ENCODE results near the gene CD6.

CD6 gene

DNA sequence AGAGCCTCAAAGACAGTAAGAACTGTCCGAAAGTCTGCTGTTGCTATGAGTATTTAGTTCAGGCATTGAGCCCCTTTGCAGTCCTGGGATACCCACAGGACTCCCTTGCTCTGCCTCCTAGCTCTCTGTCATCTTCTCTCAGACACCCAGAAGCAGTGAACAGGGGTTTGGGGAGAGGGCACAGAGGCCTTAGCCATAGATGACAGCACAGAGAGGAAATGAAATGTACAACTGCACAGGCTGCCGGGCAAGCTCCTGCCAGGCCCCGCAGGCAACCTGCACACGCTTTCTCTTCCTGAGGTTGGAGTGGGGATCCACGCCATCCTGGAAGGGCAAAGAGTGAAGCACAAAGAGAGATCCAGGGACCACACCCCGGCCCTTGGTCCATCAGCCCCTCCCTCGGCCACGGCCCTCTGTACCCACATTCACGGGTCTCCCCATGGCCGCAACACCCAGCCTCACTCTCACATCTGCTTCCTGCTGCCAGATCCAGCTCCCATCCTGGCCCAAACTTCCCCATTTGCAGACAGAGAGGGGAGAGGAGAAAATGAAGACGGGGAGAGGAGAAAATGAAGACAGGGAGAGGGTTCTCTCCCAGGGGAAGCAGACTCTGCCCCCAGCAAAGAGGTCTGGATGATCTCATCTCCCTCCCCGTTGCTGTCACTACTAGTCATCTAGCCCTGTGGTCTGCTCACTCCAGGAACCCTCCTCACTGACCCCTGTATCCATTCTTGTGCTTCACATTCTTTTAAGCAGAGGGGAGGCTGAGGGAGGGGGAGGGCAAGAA is 40.7 kb downstream of the CD6 start:
- no peak for DNase-seq

DNA sequence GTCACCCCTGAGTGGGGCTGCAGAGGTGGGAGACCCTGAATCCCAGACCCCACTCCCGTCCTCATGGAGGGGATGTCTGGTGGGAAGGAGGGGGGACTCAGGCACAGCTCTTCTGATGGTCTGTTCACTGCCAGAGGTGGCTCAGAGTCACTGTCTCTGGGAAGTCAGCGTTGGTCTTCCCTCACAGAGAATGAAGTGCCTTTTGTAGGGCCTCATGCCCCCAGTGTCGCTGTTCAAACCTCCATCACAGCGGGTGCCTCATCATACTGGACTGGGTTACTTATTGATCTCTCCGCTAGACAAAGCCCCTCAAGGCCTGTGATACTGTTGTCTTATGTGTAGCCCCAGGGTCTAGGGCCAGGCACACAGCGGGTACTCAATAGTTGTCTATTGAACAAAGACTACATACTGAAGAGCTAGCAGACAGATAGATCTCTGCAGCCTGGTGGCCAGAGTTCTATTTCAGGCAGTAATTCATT is 41.3 kb downstream of the CD6 start:
- DNase-seq = no peak

DNA sequence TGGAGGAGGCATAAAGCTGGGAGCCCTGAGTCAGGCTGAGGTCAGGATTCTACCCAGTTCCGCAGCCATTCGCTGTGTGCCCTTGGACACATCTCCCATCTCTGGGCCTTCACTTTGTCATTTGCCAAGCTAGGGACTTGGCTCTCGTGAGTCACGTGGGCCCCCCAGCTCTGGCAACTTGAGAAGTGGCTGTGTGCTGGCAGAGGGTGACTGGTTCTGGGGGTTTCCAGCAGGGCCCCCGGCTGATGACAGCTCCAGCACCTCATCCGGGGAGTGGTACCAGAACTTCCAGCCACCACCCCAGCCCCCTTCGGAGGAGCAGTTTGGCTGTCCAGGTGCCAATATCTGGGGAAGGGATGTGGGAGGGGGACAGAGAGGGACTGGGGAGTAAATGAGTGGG is 46.6 kb downstream of the CD6 start:
- no peak for DNase-seq

- DNase-seq = no peak
These were observed 47.8 kb downstream of the CD6 start for GRCh38 chr11:61019037-61019831.

GRCh38 chr11:61019832-61020405 is 48.4 kb downstream of the CD6 start:
- no peak for DNase-seq

DNA sequence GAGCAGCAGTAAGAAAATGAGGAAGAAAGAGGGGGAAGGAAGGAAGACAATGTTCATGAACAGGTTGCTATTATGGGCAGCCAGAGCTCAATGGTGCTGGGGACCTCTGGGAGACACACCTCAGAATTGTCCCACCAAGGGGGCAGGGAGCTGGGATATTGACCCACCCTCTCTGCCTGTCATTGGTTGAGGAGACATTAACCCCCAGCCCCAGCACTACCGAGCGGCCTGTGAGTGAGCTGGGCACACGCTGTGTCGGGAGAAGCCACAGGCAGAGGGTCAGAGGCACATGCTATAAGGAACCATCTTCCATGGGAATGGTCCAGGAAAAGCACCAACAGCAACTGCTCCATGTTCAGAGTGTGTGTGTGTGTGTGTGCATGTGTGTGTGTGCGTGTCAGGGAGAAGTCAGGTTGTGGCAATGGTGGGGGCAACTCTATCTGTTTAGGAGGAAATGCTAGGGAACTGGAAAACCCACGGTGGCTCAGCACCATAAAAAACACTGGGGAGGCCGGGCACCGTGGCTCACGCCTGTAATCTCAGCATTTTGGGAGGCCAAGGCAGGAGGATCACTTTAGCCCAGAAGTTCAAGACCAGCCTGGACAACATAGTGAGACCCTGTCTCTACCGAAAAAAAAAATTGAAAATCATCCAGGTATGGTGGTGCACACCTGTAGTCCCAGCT is 49.2 kb downstream of the CD6 start:
- no peak for DNase-seq

DNA sequence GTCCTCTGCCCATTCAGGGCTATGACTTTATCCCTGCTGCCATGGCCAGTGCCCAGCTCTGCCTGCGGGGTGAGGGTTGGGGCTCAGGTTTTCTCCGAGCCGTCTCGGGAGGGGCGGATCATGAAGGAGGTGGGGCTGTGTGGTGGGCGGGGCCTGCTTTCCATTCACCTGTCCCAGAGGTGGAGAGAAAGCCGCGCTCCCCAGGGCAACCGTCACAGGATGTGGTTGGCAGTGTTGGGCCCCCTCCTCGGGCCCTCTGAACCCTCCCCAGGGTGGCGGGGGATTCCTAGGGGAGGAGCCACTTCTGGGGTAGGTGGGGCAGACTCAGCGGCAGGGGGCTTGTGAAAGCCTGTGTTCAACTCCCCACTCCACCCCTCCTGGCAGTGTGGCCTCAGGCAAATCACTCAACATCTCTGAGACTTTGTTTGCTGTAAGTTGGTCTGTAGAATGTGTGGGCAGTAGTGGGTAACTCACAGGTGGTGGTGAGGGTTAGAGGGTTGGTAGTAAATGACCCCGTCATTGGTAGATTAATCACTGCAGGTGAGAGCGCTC is 50.3 kb downstream of the CD6 start:
- no peak for DNase-seq

GRCh38 chr11:61022311-61023085 is 51.0 kb downstream of the CD6 start:
- no peak for DNase-seq

DNA sequence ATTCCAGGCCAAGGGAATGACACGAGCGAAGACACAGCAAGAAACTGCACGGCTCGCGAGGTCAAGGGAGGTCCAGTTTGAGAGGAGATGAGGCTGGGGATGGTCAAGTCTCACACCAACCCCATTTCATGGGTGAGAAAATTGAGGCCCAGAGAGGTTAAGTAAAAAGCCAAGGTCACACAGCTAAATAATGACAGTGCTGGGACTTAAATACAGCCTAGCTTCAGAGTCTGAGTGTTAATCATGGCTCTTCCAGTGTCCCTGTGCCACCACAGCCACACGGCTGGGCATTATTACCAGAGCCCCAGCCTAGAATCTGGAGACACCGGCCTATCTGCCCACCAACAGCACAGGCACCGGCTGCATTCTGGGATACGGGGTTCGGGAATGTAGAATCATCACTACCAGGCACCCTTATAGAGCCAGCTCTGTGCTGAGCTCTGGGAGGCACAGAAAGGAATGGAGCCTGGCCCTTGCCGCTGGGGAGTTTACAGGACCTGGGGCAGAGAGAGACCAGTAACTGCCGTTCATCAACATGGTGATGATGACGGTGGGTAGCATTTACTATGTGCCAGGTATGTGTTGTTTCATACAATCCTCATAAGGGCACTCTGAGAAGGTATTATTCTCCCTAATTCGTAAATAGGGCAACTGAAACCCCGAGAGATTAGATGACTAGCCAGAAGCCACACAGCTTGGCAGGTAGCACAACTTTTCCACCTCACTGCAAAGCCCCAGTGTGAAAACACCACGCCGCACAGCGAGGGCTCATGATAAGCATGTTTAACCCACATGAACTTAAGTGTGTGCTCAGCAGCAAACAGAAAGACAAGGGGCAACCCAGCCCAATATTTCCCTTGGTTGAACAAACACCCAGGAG is 51.8 kb downstream of the CD6 start:
- no peak for DNase-seq

DNA sequence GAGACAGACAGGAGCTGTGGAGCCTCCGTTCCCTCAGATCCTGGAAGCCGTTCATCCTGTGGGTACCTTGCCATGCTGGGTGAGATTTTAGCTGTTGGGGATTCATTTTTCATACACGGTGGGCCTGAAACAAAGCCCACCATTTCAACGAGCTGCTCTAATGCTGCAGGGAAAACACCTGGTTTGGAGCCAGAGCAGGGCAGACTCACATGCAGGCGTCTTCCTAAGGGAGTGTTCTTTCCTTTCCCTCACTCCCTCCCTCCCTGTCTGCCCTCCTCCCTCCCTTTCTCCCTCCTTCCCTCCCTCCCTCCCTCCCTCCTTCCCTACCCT is 52.5 kb downstream of the CD6 start:
- no peak for DNase-seq

- no peak for DNase-seq
These were observed 53.7 kb downstream of the CD6 start for GRCh38 chr11:61024938-61025820.

DNA sequence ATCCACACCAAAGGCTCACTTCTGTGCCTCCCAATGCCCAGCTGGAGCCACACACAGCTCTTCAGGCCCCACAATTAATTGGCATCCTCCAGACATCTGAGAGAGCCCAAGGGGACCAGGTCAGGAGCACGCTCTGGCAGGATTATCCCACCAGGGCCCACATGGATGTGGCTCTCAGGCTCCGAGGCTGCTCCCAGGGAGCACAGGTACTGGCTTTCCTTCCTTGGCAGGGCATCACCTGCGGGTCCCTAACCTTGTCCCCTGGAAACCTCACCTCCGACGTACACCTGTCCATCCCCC is 54.3 kb downstream of the CD6 start:
- no peak for DNase-seq

- DNase-seq = no peak
These were observed 54.9 kb downstream of the CD6 start for GRCh38 chr11:61026121-61027031.

DNA sequence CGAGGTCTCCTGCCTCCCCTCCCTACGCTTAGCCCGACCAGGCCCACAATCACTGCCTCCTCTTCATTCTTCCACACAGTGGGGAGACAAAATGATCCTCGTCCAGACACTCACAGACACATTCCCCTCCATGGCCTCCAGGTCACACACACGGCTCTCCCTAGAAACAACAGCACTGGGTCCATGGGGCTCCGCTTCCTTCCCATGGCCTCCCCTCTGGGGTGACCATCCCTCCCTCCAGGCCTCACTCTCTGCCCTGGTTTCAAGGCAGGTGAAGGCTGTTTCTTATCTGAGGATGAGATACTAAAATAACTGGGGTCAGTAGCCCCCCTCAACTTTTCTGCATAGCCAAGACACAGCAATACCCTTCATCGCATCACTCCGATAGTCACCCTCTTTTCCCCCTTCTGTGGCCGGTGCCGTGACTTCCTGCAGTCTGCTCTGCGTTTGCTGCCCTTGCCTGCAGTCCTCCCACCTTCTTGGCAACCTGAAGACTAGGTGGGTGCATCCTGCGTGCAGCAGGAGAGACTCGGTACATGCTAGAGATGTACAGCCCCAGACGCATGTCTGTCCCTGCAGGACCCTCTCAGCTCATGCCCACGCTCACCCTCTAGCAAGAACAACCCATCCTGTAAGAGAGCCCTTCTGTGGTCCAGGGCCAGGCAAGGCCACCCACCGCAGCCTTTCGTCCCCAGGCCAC is 55.8 kb downstream of the CD6 start:
- no peak for DNase-seq

- DNase-seq = no peak
These were observed 56.8 kb downstream of the CD6 start for GRCh38 chr11:61028135-61028729.

- no peak for DNase-seq
These were observed 61.3 kb downstream of the CD6 start for GRCh38 chr11:61032824-61033223.

DNA sequence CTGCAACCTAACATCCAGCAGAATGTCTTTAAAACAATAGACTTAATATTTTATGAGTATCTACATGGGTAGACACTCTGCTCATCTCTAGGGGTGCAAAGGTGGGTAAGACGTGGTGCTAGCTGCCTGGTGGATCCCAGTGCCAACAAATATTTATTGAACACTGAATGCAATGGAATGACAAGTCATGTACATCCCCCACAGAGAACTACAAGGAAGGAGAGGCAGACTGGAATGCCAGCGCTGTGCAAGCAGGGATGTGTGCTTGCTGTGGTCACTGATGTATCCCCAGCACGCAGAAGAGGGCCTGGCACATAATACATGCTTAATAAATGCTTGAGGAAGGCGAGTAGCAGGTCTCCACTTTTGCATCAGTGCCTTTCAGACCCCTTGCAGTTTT is 61.9 kb downstream of the CD6 start:
- DNase-seq = no peak

GRCh38 chr11:61034111-61034510 is 62.6 kb downstream of the CD6 start:
- DNase-seq = no peak
